Erythroblast (primary cell): ENCODE measurements around the gene GOLGA7B.

Experiments used
- DNase-seq, 2 experiments: peaks; one replicate each; lab custom pipeline; 2025; lab: John Stamatoyannopoulos, UW
- GATA1 ChIP-seq: IDR thresholded peaks from 2 replicates; pipeline ENCODE4 v1.6.1; 2011; ENCODE audit warnings: low read depth, mild to moderate bottlenecking, control low read depth, low read length, moderate library complexity
- POLR2A ChIP-seq: IDR thresholded peaks from 2 replicates; pipeline ENCODE4 v1.6.1; 2011; ENCODE audit warnings: mild to moderate bottlenecking, low read length

GOLGA7B gene

DNA sequence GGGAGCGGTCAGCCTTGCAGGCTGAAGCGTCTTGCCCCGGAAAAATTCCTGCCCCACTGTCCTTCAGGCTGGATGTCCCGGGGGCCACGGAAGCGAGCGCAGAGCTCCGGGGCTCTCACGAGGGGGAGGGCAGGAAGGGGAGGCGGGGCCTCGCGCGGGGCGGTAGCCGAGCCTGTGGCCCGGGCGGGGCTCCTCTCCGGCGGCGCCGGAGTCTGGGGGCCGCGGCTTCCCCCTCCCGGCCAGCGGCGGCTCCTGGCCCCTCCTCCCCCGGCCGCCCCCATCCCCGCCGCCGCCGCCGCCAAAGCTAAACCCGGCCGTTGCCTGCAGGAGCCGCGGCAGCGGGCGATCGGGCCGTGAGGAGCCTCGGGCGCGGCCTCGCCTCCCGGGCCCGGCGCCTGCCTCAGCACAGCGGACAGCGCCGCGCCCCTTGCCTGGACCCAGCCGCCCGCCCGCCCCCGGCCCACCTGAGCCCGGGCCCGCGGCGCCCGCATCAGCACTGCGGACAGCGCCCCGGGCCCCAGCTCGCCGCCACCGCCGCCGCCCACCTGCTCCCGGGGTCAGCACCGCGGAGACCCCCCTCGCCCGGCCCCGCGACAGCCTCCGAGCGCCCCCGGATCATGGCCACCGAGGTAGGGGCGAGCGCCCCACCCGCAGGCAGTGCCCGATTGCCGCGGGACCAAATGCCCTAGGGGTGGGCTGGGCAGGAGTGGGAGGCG lies at the start of gene GOLGA7B:
Gene GOLGA7B, plus strand, starts transcription at position 157 of the 716 bp plus-strand sequence. Its CDS starts 461 bp downstream, at position 618.
- peak; percentile 10 to 31 for DNase-seq
- TF ChIP-seq POLR2A: no peak
- TF ChIP-seq GATA1: no peak

DNA sequence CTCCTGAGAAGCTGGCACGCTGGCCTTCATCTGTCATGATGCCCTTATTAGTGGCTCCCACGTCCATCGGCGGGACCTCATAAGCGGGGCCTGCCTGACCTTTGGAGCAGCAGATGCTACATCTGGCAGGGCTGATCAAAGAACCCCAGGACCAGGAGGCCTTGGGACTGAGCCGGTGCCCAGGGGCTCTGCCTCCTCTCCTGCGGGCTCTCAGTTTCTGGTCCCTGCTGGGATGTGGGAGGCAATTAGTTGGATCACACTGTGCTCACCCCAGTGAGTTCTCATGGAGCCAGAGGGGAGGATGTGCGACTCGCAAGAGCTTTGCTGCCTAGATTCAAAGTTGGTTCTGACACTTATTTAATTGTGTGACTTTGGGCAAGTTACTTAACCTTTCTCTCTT lies 49.2 kb upstream of the GOLGA7B start:
- TF ChIP-seq GATA1 (no peak), POLR2A (no peak)
- no peak for DNase-seq

DNA sequence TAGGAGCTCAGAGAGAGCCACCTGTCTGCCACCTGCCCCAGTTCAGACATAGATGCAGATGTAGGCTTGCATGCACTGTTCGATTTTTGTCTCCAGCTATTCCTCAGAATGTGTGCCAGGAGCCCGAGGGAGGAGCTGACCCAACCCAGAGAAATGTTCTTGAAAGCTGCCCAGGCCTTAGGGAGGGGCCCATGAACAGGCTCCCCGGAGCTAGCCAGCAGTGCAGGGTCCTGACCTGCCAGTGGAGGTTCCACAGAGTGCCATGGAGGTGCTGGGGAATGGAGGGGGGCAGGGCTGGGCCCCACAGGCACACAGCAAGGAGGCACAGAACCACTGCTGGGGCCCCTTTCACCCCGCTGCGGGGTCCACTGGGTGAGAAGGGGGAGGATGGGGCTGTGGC lies 48.2 kb upstream of the GOLGA7B start:
- TF ChIP-seq POLR2A (no peak), GATA1 (no peak)

DNA sequence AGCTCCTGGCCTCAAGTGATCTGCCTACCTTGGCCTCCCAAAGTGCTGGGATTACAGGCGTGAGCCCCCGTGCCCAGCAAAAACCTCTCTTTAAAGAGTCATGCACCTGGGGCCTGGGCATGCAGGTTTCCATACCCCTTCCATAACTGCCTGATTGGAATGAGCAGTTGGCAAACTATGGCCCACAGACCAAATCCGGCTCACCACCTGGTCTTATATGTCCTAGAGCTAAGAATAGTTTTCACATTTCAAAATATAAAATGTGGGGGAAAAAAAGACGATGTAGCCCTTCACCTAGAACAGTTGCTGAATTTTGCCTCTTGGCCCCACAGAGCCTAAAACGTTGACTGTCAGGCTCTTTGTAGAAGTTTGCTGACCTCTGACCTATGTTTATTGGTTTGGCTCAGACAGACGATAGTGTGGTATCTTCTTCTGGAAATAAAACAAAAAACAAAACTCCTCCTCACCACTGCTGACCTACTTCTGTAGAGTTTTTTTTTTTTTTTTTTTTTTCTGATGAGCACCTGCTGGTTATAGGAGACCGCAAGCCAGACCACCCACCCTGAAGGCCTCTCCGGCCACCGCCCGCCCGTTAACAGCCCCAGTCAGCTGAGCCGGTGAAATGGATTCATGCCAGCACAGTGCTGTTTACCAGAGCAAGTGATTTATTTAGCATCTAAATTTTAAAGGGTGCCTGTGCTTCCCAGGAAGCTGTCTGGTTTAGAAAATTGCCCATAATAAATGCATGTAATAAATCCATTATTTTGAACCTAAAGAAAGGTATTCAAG lies 44.4 kb upstream of the GOLGA7B start:
- no peak for DNase-seq

More for the DNA sequence above, 48.2 kb upstream of the GOLGA7B start:
- no peak for DNase-seq

DNA sequence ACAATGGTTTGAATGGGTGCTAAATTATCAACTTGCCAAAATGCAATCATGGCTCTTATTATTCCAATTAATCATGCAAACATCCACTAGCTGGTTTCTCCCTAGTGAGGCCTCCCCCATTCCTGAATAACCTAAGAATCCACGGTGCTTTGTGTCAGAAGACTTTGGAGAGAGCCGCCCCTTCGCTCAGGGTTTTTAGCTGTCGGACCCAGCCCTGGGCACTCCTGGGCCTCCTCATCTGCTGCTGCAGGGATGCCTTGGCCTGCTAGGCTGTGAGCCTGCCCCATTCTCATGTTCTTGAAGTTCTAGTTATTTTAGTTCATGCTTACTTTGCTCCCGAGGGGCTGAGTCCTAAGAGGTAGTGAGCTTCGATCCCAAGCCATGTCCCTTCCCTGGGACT lies 43.7 kb upstream of the GOLGA7B start:
- DNase-seq: no peak
- TF ChIP-seq POLR2A: no peak

More for the DNA sequence above, 44.4 kb upstream of the GOLGA7B start:
- TF ChIP-seq GATA1 (no peak), POLR2A (no peak)

DNA sequence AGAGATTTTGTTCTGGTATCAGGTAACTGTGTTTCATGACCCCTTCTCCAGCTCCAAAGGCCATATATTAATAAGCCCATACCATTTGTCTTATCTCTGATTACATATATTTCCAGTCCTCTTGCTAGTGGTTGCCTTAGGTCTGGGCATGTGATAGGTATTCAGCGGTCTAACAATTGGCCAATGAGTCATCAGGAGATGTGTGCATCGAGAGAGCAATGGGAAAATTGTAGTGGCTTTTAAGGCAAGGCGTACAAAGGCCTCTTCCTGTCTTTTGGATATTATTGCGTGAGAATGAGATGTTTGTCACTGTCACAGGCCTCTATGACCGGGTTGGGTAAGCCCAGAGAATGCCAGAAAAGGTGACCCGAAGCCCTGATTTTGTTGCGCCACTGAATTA lies 39.2 kb upstream of the GOLGA7B start:
- TF ChIP-seq GATA1 (no peak), POLR2A (no peak)
- no peak for DNase-seq

DNA sequence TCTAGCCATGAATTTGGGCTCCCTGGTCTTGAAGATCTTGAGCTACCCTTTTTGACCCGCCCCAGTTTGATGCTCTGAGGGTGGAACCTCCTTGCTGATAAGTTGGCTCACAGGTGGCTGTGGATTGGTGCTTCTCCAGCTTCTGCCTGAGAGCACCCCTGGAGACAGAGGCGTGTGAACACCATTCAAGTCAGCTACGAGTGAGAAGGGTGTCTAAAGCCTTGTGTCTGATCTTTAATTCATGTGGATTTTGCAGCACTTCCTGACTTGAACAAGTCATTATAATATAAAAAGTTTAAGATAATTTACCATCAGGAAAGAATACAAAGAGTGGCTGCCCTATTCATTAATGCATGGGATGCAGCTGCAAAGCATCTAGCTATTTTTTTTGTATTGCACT lies 37.7 kb upstream of the GOLGA7B start:
- DNase-seq: no peak
- no peak for TF ChIP-seq GATA1
- no peak for TF ChIP-seq POLR2A

DNA sequence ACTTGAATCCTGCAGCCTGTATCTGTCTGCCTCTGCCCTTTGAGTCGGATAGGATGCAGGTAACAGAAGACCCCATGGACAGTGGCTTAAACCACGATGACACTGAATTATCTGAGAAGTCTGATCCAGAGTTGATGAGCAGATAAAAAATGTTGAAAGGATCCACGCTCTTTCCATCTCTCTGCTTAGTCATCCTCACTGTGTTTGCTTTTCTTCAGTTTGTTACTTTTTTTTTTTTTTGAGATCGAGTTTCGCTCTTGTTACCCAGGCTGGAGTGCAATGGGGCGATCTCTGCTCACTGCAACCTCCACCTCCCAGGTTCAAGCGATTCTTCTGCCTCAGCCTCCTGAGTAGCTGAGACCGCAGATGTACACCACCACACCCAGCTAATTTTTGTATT lies 36.9 kb upstream of the GOLGA7B start:
- DNase-seq: no peak
- TF ChIP-seq POLR2A (no peak), GATA1 (no peak)

DNA sequence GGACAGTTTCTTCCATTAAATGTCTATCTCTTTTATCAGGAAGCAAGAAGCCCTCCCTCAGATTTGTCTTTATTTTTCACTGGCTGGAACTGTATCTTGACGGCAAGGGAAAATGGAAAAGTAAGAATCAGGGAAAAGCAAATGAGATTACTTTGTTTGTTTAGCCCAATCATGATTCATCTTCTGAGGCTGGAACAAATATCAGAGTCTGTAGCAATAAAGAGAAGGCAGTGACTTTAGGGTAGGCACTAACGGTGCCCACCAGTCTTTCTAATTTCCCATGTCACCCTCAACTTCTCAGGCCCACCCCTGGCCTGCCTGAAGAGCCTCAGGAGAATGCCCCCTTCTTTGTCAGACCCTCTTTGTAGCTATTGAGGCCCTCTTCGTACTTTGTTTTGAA lies 36.3 kb upstream of the GOLGA7B start:
- TF ChIP-seq GATA1 (no peak), POLR2A (no peak)

DNA sequence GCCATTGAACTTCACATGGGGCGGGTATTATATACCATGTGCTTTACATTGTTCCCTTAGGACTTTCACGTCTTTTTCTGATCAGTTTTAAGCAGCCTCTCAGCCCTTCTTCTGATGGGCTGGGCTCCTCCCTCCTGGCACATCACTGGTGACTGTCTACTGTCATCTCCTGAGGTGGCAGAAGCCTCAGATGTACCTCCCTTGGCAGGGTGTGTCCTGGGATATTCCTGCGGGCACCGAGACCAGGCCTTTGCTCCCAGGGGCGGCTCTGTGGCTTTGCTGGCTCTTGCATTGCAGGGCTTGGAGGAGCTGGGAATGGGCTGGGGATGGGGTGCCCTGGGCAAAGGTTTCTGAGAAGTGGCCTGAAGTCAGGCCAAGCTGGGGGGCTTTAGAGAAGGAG lies 34.6 kb upstream of the GOLGA7B start:
- TF ChIP-seq POLR2A (no peak), GATA1 (no peak)

More for the DNA sequence above, 36.3 kb upstream of the GOLGA7B start:
- no peak for DNase-seq

DNA sequence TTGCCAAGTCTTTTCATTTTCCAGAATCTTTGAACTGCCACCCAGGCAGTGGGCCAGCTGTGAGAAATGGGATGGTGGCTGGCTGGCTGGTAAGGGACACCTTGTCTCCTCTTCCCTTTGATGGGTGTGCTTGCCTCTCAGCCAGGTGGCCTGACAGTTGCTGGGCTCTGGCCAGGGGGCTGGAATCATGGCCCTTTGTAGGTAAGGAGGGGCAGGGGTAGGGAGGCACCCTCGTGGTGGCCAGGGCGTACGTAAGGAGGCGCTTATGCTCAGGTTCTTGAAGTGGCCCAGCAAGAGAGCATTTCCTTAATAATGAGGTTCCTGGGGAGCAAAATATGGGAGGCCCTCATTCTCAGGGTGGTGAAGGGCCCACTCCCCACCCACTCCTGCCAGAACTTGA lies 33.0 kb upstream of the GOLGA7B start:
- no peak for DNase-seq

More for the DNA sequence above, 34.6 kb upstream of the GOLGA7B start:
- DNase-seq: no peak

DNA sequence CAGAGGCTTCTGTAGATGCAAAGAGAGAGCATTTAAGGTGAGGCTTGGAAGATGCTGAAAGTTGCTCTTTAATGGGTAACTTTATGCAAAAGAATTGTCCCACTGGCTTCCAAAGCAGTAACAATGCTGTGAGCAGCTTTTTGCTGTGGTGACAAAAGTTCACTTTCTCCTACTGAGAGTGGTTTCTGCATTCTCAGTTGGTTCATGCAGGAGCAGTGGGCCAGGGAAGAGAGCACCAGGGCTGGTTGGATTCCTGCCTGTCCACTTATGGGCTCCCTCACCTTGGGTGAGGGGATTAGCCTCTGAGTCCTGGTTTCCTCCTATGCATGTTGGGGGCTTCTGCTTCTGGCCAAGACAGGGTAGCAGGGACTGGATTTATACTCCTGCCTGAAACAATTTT lies 31.1 kb upstream of the GOLGA7B start:
- no peak for DNase-seq
- TF ChIP-seq POLR2A: no peak
- TF ChIP-seq GATA1: no peak

More for the DNA sequence above, 33.0 kb upstream of the GOLGA7B start:
- TF ChIP-seq POLR2A (no peak), GATA1 (no peak)

DNA sequence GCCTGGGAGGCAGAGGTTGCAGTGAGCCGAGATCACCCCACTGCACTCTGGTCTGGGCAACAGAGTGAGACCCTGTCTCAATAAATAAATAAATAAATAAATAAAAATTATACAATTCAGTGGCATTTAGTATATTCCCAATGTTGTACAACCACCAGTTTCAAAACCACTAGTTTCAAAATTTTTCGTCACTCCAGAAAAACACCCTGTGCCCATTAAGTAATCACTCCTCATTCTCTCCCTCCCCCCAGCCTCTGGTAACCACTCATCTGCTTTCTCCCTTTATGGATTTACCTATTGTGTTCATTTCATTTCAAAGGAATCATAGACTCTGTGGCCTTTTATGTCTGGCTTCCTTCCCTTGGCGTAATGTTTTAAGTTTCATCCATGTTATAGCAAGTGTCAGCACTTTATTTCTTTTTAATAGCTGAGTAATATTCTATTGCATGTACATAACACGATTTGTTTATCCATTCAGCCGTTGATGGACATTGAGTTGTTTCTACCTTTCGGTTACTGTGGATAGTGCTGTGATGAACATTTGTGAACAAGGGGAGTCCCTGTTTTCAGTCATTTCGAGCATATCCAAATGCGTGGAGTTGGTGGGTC lies 29.4 kb upstream of the GOLGA7B start:
- no peak for DNase-seq
- TF ChIP-seq GATA1 (no peak), POLR2A (no peak)
